T-helper 2 cell treated with Interferon-gamma antibody and Interleukin-4, amounts not matched to agents 100 ng/mL and 5 ng/mL, for 36 hours (primary cell): Measurements from ENCODE around the gene STRN. TPM values are rescaled to one million over a fixed set of nuclear protein-coding genes. Genes with fewer than 3 reads are reported as not detected.
"Not testable (repeated sequence)": the region's sequence is repeated elsewhere in the genome, so short reads cannot be mapped to it uniquely, and the experiment has no call there.

Experiments used
- intact Hi-C: fragments of 100-400 bp; cut with micrococcal nuclease; formaldehyde crosslinking; loops from one replicate; pipeline ENCODE4 v1.15.1; 2023
- total RNA-seq: library from RNA; stranded (reverse); gene quantifications from 2 replicates; pipeline ENCODE4 v1.2.3, GENCODE V29; 2022

Gene STRN
- total RNA-seq, 1 donor from 2014 or later = 35.2 TPM

GRCh38 chr2:36918307-36918706 is 48.0 kb downstream of the STRN start:
- intact Hi-C loops = loop anchor here (10.0 kb wide), 1 partner anchor 134 kb away; no protein-coding TSS in a partner anchor

- intact Hi-C loops = loop anchor here (10.0 kb wide), 1 partner anchor 131 kb away; no protein-coding TSS in a partner anchor
These were observed 50.7 kb downstream of the STRN start for GRCh38 chr2:36915627-36916026.

GRCh38 chr2:36912695-36913094 is 53.6 kb downstream of the STRN start:
- intact Hi-C loops = loop anchor here (10.0 kb wide), 1 partner anchor 128 kb away; no protein-coding TSS in a partner anchor

- intact Hi-C loops = loop anchor here (10.0 kb wide), 1 partner anchor 126 kb away; no protein-coding TSS in a partner anchor
These were observed 55.3 kb downstream of the STRN start for GRCh38 chr2:36911012-36911411.

- intact Hi-C loops = no loop called here
These were observed 60.1 kb downstream of the STRN start for GRCh38 chr2:36906277-36906676.

GRCh38 chr2:36904636-36905035 is 61.7 kb downstream of the STRN start:
- intact Hi-C loops = no loop called here

- intact Hi-C loops = no loop called here
These were observed 63.8 kb downstream of the STRN start for GRCh38 chr2:36902385-36903120.

- intact Hi-C loops = no loop called here
These were observed 73.5 kb downstream of the STRN start for GRCh38 chr2:36892805-36893204.

- intact Hi-C loops = no loop called here
These were observed 76.5 kb downstream of the STRN start for GRCh38 chr2:36889795-36890194.

GRCh38 chr2:36887095-36887494 is 79.2 kb downstream of the STRN start:
- intact Hi-C loops = not testable (repeated sequence)

- intact Hi-C loops = no loop called here
These were observed 79.7 kb downstream of the STRN start for GRCh38 chr2:36886664-36887063.

- intact Hi-C loops = no loop called here
These were observed 80.7 kb downstream of the STRN start for GRCh38 chr2:36885605-36886004.

GRCh38 chr2:36882532-36882931 is 83.8 kb downstream of the STRN start:
- intact Hi-C loops = no loop called here

GRCh38 chr2:36881816-36882215 is 84.5 kb downstream of the STRN start:
- intact Hi-C loops = no loop called here

- intact Hi-C loops = no loop called here
These were observed 87.9 kb downstream of the STRN start for GRCh38 chr2:36878429-36878828.

- intact Hi-C loops = no loop called here
These were observed 95.1 kb downstream of the STRN start for GRCh38 chr2:36871068-36871707.

- intact Hi-C loops = no loop called here
These were observed 96.7 kb downstream of the STRN start for GRCh38 chr2:36869606-36870005.

GRCh38 chr2:36861896-36862295 is 104.4 kb downstream of the STRN start:
- intact Hi-C loops = no loop called here

- intact Hi-C loops = no loop called here
These were observed 107.0 kb downstream of the STRN start for GRCh38 chr2:36859366-36859792.

- intact Hi-C loops = no loop called here
These were observed 107.6 kb downstream of the STRN start for GRCh38 chr2:36858551-36859365.

GRCh38 chr2:36857713-36858112 is 108.6 kb downstream of the STRN start:
- intact Hi-C loops = no loop called here

GRCh38 chr2:36855429-36855828 is 110.9 kb downstream of the STRN start:
- intact Hi-C loops = no loop called here
